NB4 (cell line): ENCODE data around the gene OBSCN.

ENCODE experiments used
- POLR2A ChIP-seq: IDR thresholded peaks from 2 replicates; pipeline ENCODE4 v1.6.1; 2011; ENCODE audit warnings: mild to moderate bottlenecking; ENCODE audit not compliant: insufficient read length; ENCODE audit errors: extremely low read depth
- TF ChIP-seq, protein P1 (sequence below): IDR thresholded peaks from one replicate; pipeline ENCODE4 v1.5.1; 2012; ENCODE audit warnings: low read depth, low read length

DNA sequence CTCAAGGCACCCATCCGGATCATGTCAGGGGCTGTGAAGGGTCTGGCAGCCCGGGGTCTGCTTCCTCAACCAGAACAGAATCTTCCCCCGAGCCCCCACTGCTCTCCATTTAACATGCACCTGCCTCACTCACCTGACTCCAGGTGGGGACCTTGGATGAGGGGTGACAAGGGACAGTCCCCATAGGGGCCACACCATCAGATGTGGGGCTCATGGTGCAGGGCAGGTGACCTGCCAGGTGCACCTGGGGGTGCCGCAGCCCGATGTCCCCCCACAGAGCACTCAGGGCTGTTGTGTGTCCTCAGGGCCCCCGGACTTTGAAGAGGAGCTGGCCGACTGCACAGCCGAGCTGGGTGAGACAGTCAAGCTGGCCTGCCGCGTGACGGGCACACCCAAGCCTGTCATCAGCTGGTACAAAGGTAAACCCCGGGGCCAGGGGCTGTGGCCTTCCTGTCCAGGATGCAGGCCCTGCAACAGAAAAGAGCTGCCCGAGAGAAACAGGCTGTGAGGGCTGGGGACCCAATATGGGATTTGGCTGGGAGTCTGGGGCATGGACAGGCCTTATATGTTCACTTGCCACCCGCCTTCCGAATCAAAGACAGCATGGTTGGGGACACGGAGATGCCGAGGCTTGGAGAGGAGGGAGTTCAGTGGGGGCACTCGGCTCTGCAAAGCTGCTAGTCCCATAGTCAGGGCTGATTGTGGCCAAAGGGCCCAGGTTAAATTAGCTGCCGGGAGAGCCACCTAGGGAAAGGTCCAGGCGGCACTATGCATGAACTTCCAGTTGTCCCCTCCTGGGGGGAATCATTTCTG lies 134.2 kb downstream of the OBSCN start:
- TF ChIP-seq, protein P1, sequence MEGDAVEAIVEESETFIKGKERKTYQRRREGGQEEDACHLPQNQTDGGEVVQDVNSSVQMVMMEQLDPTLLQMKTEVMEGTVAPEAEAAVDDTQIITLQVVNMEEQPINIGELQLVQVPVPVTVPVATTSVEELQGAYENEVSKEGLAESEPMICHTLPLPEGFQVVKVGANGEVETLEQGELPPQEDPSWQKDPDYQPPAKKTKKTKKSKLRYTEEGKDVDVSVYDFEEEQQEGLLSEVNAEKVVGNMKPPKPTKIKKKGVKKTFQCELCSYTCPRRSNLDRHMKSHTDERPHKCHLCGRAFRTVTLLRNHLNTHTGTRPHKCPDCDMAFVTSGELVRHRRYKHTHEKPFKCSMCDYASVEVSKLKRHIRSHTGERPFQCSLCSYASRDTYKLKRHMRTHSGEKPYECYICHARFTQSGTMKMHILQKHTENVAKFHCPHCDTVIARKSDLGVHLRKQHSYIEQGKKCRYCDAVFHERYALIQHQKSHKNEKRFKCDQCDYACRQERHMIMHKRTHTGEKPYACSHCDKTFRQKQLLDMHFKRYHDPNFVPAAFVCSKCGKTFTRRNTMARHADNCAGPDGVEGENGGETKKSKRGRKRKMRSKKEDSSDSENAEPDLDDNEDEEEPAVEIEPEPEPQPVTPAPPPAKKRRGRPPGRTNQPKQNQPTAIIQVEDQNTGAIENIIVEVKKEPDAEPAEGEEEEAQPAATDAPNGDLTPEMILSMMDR = no peak
- no peak for TF ChIP-seq POLR2A
